Activated CD8-positive, alpha-beta memory T cell treated with anti-CD3 and anti-CD28 coated beads for 36 hours (primary cell): ENCODE data around the gene CHD9. TPM values are rescaled to one million over a fixed set of nuclear protein-coding genes. Genes with fewer than 3 reads are reported as not detected.
"Not testable (repeated sequence)": the region's sequence is repeated elsewhere in the genome, so short reads cannot be mapped to it uniquely, and the experiment has no call there.

Source experiments
- CTCF ChIA-PET: fragments of 350-600 bp; sonication (Branson Sonifier 250); formaldehyde crosslinking; loops from one replicate; lab custom pipeline; 2021; ENCODE audit warnings: antibody characterized with exemption; lab: Charles Lee
- POLR2A ChIA-PET: fragments of 350-600 bp; sonication (Branson Sonifier 250); formaldehyde crosslinking; loops from one replicate; lab custom pipeline; 2021; ENCODE audit warnings: antibody characterized with exemption; lab: Charles Lee
- total RNA-seq, 2 experiments: library from RNA; stranded (reverse); gene quantifications; one replicate each; pipeline ENCODE4 v1.2.3, GENCODE V29; 2021

Gene CHD9
- total RNA-seq, 2 experiments from 2014 or later, result 16.8 to 17.1 TPM

GRCh38 chr16:53209877-53210276 lies 155.1 kb downstream of the CHD9 start:
- ChIA-PET CTCF (no interaction called here), POLR2A (no interaction called here)

DNA sequence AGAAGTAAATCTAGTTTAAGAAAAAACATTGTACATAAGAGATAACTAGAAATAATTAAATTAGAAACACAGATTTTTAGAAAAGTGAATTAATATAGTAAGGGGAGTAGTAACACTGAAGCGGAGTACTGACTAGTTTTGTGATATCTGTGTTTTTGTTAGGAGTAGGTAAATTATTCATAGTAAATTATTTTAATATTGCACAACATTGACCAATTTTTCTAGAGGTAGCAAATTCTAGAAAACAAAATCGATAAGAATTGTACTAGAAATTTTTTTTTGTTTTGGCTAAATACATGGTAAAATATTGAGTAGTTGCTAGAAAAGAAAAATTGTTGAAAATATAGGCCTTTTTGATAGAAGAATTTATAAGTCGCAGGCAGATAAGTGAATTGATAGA lies 156.5 kb downstream of the CHD9 start:
- ChIA-PET CTCF (no interaction called here), POLR2A (no interaction called here)

GRCh38 chr16:53212893-53213223 lies 158.1 kb downstream of the CHD9 start:
- POLR2A ChIA-PET, result no interaction called here
- CTCF ChIA-PET, result interaction anchor here (1.0 kb wide), 1 partner anchor 158 kb away, joined by 3 read pairs; the partner anchor contains the start of gene CHD9

- POLR2A ChIA-PET, result no interaction called here
Measured at GRCh38 chr16:53213542-53213941, 158.8 kb downstream of the CHD9 start.

GRCh38 chr16:53216798-53217197 lies 162.0 kb downstream of the CHD9 start:
- ChIA-PET CTCF (no interaction called here), POLR2A (no interaction called here)

More at GRCh38 chr16:53213542-53213941, 158.8 kb downstream of the CHD9 start:
- CTCF ChIA-PET, result interaction anchor here (1.0 kb wide), 1 partner anchor 158 kb away, joined by 3 read pairs; the partner anchor contains the start of gene CHD9

DNA sequence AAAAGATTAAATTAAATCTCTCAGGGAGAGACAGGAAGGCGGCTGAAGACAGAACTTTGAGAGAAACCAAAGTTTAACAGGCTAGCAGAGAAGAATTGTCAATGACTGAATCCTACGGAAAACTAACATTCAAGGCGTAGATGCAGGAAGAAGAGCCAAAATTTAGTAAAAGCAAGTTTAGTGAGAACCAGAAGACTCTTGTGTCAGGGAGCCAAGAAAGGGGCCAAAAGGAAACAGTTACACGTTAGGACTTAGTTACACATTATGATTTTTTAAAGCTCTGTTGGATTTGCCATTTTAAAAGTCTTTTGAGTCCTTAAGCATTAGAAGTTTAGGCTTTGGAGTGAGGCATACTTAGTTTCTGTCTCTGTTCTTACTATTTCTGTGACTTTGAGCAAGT lies 164.6 kb downstream of the CHD9 start:
- ChIA-PET CTCF (no interaction called here), POLR2A (no interaction called here)

DNA sequence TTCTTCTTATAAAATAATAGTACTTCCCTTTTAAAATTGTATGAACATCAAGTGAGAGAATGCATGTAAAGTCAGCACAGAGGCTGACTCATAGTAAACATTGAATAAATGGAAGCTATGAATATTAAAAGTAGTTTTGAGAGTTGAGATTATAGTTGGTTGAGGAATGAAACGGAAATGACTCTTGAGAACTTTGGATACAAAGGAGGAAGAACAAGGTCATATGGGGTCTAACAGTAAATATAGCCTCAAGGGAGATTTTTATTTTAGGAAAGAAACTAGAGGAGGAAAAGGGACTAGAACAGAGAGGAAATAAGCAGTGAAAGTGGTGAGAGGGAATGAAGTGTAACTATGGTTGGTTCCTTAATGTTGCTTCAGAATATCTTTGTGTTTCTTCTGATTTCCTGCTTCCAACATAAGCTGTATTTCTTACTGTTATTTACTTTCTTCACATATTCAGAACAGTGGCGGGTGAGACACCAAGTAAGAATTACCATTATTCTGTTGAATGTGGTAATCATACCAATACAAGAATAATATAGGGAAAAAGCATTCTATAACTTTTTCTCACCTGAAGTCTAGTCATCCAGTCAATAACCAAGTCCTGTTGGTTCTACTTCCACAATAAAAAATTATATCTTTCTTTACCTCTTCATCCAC lies 165.1 kb downstream of the CHD9 start:
- ChIA-PET CTCF (no interaction called here), POLR2A (no interaction called here)

GRCh38 chr16:53220585-53220984 lies 165.8 kb downstream of the CHD9 start:
- POLR2A ChIA-PET, result no interaction called here
- CTCF ChIA-PET, result no interaction called here

DNA sequence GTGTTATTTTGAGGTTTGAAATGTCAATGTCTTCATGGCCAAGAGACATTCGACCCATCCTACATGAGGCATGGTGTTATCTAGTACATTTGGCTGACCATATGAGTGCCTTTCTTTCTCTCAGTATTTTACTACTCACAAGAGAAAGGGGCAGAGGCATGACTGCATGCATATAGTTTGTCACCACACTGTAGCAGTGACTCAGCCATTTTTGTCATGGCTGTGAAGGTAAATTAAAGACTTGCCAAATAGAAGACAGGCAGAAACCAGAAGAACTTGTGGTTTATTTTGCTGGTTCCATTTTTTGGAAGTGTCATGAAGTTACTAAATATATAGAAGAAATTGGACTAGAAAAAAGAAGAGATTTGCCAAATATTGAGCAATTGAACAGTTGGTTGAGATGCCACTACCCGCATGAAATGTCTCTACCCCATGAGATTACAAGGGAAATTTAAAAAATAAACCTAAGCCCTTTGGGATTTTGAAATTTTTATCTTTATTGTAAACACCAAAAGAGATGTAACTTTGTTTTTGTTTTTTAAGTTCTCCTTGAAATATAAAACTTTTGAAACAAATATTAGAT lies 170.3 kb downstream of the CHD9 start:
- ChIA-PET POLR2A (no interaction called here), CTCF (no interaction called here)

GRCh38 chr16:53232826-53233529 lies 178.2 kb downstream of the CHD9 start:
- ChIA-PET POLR2A (no interaction called here), CTCF (no interaction called here)

GRCh38 chr16:53234836-53235235 lies 180.0 kb downstream of the CHD9 start:
- ChIA-PET POLR2A (no interaction called here), CTCF (no interaction called here)

- POLR2A ChIA-PET, result no interaction called here
- CTCF ChIA-PET, result interaction anchor here (0.6 kb wide), 1 partner anchor 38 kb away, joined by 4 read pairs; no protein-coding TSS in a partner anchor
Measured at GRCh38 chr16:53235851-53236250, 181.1 kb downstream of the CHD9 start.

DNA sequence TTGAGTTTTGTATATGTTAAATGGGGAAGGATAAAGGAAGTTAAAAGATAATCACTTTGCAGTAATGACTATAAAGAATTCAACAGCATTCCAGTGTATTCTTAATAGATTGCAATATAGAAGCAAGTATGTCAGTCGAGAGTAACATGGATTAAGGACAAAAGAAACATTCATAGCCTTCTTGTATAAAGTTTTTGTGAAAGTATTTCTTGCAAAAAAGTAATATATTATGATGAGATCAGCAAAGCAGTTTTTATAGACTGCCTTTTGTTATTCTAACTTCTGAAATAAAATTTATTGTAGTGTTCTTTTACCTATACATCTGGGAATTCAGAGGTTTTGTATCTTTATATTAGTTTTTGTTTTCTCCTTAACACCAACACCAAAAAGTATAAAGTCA lies 194.5 kb downstream of the CHD9 start:
- POLR2A ChIA-PET, result no interaction called here

DNA sequence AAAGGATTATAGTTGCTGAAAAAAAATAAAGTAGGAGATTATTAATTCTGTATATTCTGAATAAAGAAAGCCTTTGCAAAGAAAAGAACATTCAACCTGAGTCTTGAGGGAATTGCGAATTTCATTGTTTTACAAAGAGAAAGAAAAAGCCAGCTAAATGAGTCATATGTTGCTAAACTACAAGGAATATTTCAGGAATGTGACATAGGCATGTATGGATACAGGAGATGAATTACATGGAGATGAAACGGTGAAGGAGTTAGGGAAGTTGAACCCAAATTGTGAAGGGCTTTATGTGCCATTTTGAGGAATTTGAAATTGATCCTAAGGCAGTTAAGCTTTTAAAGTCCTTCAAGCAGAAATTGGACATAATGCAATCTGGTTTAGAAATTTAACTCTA lies 202.2 kb downstream of the CHD9 start:
- ChIA-PET POLR2A (no interaction called here), CTCF (no interaction called here)

More for the DNA sequence above, 194.5 kb downstream of the CHD9 start:
- CTCF ChIA-PET, result no interaction called here

- CTCF ChIA-PET, result no interaction called here
Measured at GRCh38 chr16:53258809-53259208, 204.0 kb downstream of the CHD9 start.

GRCh38 chr16:53261276-53261675 lies 206.5 kb downstream of the CHD9 start:
- POLR2A ChIA-PET, result no interaction called here

More at GRCh38 chr16:53258809-53259208, 204.0 kb downstream of the CHD9 start:
- POLR2A ChIA-PET, result no interaction called here

DNA sequence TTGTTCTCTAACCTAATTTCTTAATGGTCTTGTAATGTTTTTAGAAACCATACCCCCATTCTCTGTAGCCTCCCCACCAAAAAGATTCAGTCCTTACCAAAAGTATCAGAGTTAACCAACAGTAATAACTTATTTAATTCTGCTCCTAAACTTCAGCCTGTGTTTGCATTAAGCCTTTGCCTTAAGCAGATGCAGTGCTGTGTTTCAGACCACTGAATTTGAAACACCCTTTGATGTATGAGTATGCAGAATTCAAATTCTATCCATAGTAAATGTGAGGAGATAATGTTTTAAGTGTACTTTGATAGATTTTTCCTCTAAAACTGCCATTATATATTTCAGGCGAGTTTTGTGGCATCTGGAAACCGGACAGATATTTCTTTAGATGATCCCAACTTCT lies 207.9 kb downstream of the CHD9 start:
- CTCF ChIA-PET, result no interaction called here
- POLR2A ChIA-PET, result no interaction called here

More at GRCh38 chr16:53261276-53261675, 206.5 kb downstream of the CHD9 start:
- CTCF ChIA-PET, result interaction anchor here (0.7 kb wide), 1 partner anchor 95 kb away, joined by 3 read pairs; no protein-coding TSS in a partner anchor

- ChIA-PET POLR2A (no interaction called here), CTCF (no interaction called here)
Measured at GRCh38 chr16:53266156-53266555, 211.4 kb downstream of the CHD9 start.

- CTCF ChIA-PET, POLR2A ChIA-PET: not testable (repeated sequence)
Measured at GRCh38 chr16:53278498-53278897, 223.7 kb downstream of the CHD9 start.

DNA sequence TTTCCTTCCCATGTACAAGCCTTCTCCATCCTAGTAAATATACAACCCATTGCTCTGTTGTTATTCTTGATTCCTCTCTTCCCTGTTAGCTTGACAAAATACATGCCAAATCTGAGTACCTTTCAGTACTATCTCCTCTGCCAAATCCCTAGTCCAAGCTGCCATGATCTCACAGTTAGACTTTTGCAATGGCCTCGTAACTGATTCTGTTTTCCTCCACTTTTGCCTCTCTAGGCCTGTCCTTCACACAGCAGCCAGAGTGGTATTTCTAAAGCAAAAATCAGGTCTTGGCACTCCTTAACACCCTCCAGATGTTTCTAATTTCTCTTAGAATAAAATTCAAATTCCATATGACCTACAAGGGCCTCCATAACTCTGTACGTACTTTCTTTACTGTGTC lies 226.5 kb downstream of the CHD9 start:
- ChIA-PET CTCF (interaction anchor here (0.7 kb wide), 1 partner anchor 226 kb away, joined by 3 read pairs; the partner anchor contains the start of gene CHD9), POLR2A (interaction anchor here (0.6 kb wide), 1 partner anchor 21 kb away, joined by 5 read pairs; no protein-coding TSS in a partner anchor)
